Small intestine (tissue), 7 donors: ENCODE data around the gene LANCL3. TPM values are rescaled to one million over a fixed set of nuclear protein-coding genes. Genes with fewer than 3 reads are reported as not detected.

Experiments
- DNase-seq, 2 donors: peaks; one replicate each; pipeline versions ENCODE4 v3.0.0 to v3.0.0-alpha.2; 2013
- FAIRE-seq: peaks from 2 replicates; lab custom pipeline; 2012; peaks lifted over from hg19 to GRCh38; lab: Jason Lieb, UNC
- H3K27ac ChIP-seq, 3 donors: one replicate each; pipeline ENCODE4 v1.5.1; 2013; ENCODE audit warnings: low read length in 2 of 3, mild to moderate bottlenecking in 2 of 3, control low read depth in 1 of 3, inconsistent platforms in 1 of 3, low read depth in 1 of 3, moderate library complexity in 1 of 3
- H3K27me3 ChIP-seq, 3 donors: one replicate each; pipeline ENCODE4 v1.6.1; 2013; ENCODE audit warnings: low read length in 3 of 3, inconsistent platforms in 1 of 3; ENCODE audit not compliant: control insufficient read depth in 3 of 3, insufficient read depth in 3 of 3
- H3K36me3 ChIP-seq, 3 donors: one replicate each; pipeline ENCODE4 v1.6.1; 2013; ENCODE audit warnings: low read length in 3 of 3, inconsistent platforms in 1 of 3, low read depth in 1 of 3, mild to moderate bottlenecking in 1 of 3, moderate library complexity in 1 of 3; ENCODE audit not compliant: control insufficient read depth in 3 of 3, insufficient read depth in 2 of 3
- H3K4me1 ChIP-seq, 3 donors: one replicate each; pipeline ENCODE4 v1.6.1; 2013; ENCODE audit warnings: low read length in 2 of 3, inconsistent platforms in 1 of 3, low read depth in 1 of 3, mild to moderate bottlenecking in 1 of 3, moderate library complexity in 1 of 3; ENCODE audit not compliant: control insufficient read depth in 3 of 3, insufficient read depth in 2 of 3
- H3K4me3 ChIP-seq, 3 donors: one replicate each; pipeline ENCODE4 v1.5.1; 2013; ENCODE audit warnings: low read length in 3 of 3, control low read depth in 1 of 3, inconsistent platforms in 1 of 3, low read depth in 1 of 3, mild to moderate bottlenecking in 1 of 3, moderate library complexity in 1 of 3
- H3K9me3 ChIP-seq, 2 donors: one replicate each; pipeline ENCODE4 v1.6.1; 2013; ENCODE audit warnings: low read depth in 1 of 2, low read length in 1 of 2; ENCODE audit not compliant: control insufficient read depth in 2 of 2, insufficient read depth in 1 of 2
- WGBS, 3 donors: extraction: QIAGEN DNeasy Blood & Tissue Kit; methylation state at CpG; one replicate each; pipeline ENCODE4 v1.1.7; 2013; 5-methylcytosine and 5-hydroxymethylcytosine counted together
- polyA plus RNA-seq, 4 donors: library from polyadenylated mRNA; stranded (reverse) in 3 of 4; unstranded in 1 of 4; fragments of 200-250 nt in 3 of 4; fragments of 120-200 nt in 1 of 4; gene quantifications; one replicate each; pipeline versions ENCODE4 v1.2.1 to v1.2.3, GENCODE V29; 2013
- donor health status: healthy with polysubstance abuse.
- donor health status: control.
- donor health status: control.
- donor health status: Bipolar disorder and iron deficiency.
- donor health status: healthy.

Gene LANCL3
- polyA plus RNA-seq, 4 donors = 0.13 to 0.31 (median 0.25) TPM

GRCh38 chrX:37722595-37722994 is 151.1 kb downstream of the LANCL3 start:
- Histone ChIP-seq H3K27ac (no peak overlapping the region), H3K4me3 (no peak overlapping the region), H3K36me3 (peaks cover 0 to 2% (median 0%) of the 10 kb centered on the region in 3 donors), H3K4me1 (no peaks in the 10 kb centered on the region), H3K27me3 (no peaks in the 10 kb centered on the region), H3K9me3 (no peaks in the 10 kb centered on the region)
- FAIRE-seq (no peak), DNase-seq (no peak)
- 60 to 94% (median 86%) methylated on average over 1 of the region's 1 CpG for WGBS, 3 donors

DNA sequence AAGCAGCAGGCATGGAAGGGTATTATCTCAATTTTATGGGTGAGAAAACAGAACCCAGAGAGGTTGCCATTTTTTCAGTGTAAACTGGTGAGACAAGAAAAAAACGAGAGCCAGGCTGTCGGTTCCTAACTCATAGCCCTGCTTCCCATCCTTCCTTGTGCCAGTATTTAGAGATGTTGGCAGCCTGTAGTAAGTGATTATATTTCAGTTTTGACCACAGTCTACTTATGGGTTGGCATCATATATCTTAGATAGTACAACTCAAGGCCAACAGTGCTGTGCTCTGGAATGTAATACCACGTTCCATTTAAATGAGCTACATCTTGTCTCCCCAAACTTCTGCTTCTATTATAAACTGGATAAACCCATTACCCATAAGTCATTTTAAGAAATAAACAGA is 154.9 kb downstream of the LANCL3 start:
- Histone ChIP-seq H3K27ac (no peak overlapping the region), H3K9me3 (no peaks in the 10 kb centered on the region), H3K27me3 (no peaks in the 10 kb centered on the region), H3K4me1 (no peaks in the 10 kb centered on the region), H3K36me3 (peaks cover 0 to 5% (median 0%) of the 10 kb centered on the region in 3 donors), H3K4me3 (no peak overlapping the region)
- FAIRE-seq (no peak), DNase-seq (no peak)
- WGBS, 3 donors = 76 to 96% (median 80%) methylated on average over 3 of the region's 3 CpGs

Other genes with a start within 250 kb of the LANCL3 start
- gene PRRG1, start 222.3 kb upstream of the LANCL3 start, polyA plus RNA-seq = 1 to 10 TPM; 1.6 to 5.8 (median 2.9) TPM
- 10 to 100 TPM in 1 of 4 donors, 1 to 10 TPM in 3; 8.7 to 11.0 (median 9.4) TPM for gene XK, start 114.1 kb downstream of the LANCL3 start, polyA plus RNA-seq
- 10 to 100 TPM in 2 of 4 donors, 1 to 10 TPM in 2; 2.2 to 14.2 (median 7.4) TPM for gene CYBB, start 208.4 kb downstream of the LANCL3 start, polyA plus RNA-seq